COLO829 (cell line): ENCODE measurements around the gene KLC1.

Experiments used
- DNase-seq: peaks from one replicate; pipeline ENCODE4 v3.0.0; 2012; ENCODE audit warnings: low spot score

The KLC1 gene

GRCh38 chr14:103735815-103736545 is 107.0 kb downstream of the KLC1 start:
- DNase-seq = no peak

GRCh38 chr14:103736546-103737431 is 107.8 kb downstream of the KLC1 start:
- no peak for DNase-seq

DNA sequence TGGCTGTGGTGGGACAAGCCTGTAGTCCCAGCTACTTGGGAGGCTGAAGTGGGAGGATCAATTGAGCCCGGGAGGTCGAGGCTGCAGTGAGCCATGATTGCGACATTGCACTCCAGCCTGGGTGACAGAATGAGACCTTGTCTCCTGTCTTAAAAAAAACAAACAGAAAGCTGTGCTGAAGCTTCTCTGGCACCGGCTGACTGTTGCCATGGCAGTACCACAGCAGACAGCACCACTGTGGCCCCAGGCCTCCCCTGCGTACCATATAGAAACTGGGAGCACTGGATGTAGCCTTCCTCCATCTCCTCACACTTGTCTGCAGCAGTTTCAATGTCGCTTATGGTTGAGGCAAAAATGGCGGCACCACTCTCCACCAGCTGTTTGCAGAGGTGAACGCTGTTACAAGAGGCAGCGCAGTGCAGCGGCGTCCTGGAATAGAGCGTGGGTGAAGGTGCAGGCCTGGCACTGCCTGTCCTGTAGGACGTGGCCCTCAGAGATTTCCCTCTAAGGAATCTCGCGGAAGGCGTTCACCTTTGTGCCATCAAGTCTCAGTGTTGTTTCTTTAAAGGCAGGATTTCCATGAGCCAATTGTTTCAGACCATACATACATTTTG is 108.5 kb downstream of the KLC1 start:
- DNase-seq = no peak

GRCh38 chr14:103738166-103738565 is 109.2 kb downstream of the KLC1 start:
- DNase-seq = no peak

GRCh38 chr14:103738701-103739451 is 109.9 kb downstream of the KLC1 start:
- DNase-seq = no peak

- no peak for DNase-seq
Observed at GRCh38 chr14:103739466-103739792, 110.4 kb downstream of the KLC1 start.

GRCh38 chr14:103739793-103740501 is 110.9 kb downstream of the KLC1 start:
- no peak for DNase-seq

DNA sequence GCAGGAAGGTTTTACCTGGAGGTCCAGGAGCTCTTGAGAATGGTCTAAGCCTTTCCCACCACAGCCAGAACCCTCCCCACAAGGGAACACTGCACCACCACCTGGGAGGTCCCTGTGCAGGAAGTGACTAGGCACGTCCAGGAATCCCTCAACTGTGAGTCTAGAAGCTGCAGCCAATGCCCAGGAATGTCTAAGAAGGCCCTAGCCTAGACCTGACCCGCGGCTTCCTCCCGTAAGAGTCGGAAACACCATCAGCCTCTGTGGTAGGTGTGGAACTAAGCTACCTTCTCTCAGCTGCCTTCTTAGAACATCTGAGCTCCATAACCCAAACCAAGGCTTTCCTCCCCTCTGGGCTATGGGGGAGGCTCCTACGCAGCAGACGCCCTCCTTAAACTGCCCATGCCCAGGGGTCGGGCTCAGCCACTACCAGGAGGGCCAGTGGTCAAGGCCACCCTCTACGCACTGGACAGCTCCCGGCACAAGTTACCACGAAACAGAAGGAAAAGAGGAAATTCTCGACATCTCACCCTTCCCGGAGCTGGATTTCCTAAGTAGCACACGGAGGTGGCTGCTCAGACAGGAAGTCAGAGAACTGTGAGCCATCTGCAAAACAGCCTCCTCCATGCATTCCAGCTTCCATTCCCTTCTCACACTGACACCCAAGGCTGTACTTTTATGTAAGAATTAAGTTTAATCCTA is 112.1 kb downstream of the KLC1 start:
- no peak for DNase-seq

GRCh38 chr14:103741876-103742275 is 112.9 kb downstream of the KLC1 start:
- DNase-seq = no peak

DNA sequence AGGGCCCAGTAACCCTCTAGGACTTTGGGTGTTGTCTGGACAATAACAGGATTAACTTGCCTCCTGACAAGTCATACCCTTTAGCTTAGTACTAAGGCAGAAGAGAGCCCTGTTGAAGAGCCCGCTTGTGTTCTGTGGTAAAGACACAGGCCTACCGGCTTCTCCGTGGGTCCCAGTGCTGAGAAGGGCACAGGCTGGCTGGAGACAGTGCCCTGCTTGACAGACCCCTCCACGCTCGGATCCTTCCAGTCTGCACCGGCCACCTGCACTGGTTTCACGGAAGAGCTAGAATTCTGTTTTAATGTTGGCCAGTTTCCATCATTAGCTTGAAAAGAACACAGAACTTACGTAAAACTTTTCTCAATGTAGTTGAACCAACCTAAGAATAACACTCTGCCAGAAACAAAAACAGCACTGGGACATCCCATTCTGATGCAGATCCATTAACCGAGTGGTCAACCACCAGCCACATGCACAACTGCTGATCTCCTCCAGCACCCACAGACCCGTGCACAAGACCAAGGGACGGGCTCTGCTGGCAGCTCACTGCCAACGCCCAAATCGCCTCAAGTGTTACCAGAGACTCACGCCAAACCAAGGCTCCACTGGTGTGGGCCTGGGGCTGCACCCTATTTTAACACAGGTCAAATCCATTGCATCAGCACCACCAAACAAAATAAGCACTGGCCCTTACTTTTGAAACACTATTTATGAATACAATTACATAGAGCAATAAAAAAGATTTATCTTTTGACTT is 113.7 kb downstream of the KLC1 start:
- no peak for DNase-seq

DNA sequence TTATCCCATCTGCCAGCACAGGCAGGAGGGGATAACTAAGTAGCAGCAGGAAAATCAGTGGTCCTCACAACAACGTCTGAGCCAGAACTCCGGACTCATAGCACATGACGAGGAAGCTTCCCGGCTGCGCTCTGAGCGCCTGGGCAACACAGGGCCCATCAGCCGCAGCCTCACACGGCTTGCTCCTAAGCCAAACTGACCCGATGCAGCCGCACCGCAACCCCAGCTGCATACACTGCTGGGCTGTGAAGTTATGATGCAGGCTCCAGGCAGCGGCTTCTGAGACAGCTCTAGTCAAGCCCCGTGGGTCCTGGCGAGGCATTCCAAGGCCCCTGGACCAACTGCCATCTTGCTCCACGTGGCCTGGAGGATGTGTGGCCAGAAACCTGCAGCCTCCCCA is 114.7 kb downstream of the KLC1 start:
- no peak for DNase-seq

DNA sequence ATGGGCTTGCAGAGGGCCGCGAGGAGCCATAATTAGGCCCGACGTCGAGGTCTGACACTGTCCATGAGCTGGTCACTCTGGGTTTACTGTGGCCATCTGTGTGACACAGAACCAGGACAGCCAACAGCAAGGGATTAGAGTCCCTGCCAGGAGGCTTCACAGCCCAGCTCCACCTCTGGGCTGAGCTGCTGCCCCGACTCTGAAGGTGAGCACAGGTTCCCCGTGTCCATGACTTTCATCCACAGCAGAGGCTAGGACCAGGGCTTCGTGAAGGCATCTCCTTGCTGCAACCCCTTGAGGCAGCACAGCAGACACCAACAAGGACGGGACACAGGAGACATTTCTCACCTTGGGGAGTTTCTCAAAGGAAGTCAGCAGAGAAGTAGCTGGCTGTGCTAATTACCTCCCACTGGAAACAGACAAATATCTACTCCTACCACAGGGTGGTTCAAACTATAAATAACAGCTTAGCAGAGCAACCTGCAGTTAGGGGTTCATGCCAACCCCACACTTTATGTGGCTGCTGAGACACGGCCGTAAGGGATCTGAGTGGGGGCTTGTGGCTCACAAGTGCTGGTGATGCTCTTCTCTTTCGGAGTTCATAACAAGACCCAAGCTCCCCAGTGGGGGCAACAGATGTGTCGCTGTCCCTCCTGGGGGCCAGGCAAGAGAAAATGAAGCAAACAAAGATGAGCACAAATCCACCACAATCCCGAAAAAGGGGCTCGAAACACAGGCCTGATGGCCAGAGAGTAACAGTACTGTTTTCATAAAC is 115.8 kb downstream of the KLC1 start:
- no peak for DNase-seq

DNA sequence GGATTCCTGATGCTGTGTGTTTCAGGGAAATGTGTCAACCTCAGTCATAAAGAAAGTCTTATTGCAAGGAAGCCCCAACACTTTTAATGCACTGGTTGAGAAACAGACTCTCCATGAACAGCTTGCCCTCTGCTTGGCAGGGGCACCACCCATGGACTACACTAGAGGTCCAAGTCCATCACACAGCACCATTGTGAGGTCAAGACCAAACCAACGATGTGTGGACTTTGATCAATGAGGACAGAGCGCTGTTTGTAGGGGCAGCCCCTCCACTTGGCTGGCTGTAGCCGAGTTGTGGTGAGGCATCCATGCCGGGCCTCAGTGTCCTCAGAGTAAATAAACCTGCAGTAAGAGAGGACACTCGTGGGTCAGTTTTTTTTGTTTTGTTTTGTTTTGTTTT is 116.4 kb downstream of the KLC1 start:
- DNase-seq = no peak

GRCh38 chr14:103746701-103747100 is 117.7 kb downstream of the KLC1 start:
- DNase-seq = no peak

- DNase-seq = no peak
Observed at GRCh38 chr14:103748534-103748857, 119.5 kb downstream of the KLC1 start.

DNA sequence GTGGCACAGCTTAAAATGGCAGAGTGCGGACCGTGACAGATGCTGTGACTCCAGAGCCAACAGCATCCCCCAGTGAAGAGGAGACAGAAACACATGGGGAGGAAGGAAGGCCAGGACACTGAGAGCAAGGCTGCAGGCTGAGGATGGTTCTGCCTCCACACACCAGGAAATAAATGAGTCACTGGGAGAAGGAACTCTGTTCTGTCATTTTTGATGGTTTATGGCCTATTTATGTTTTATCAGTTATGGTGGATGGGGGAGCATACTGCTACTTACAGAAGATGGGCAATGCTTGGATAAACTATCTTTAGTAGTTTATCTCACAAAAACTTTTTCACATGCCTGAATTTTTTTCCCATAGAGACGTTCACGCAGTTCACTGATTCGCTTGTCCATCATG is 120.4 kb downstream of the KLC1 start:
- no peak for DNase-seq

DNA sequence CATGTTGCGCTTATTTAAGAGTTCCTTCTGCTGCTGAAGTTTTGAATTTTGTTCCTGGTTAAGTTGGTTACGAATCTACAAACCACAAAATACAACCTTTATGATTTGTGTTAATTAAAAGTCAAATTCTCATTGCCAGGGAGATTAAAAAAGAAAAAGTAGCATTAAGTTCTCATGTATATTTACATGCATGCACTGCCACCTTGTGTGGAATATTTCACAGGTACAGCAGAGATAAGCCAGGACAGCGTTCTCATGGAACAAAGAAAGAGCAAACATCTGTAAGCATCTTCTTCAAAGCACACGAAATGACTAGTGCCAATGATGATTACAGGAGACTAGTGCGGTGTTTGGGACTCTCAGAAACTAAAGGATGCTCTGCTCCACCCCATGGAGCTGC is 120.8 kb downstream of the KLC1 start:
- DNase-seq = no peak
